Sigmoid colon (tissue), 4 donors: ENCODE data around the gene PSMC6.

Experiments used
- CTCF ChIP-seq, 4 experiments: fragments of 450-650 bp in 3 of 4; fragments of 200-600 bp in 1 of 4; IDR thresholded peaks; one replicate each; pipeline ENCODE4 v1.5.1; 2016 to 2019; ENCODE audit warnings: antibody characterized with exemption in 4 of 4, mild to moderate bottlenecking in 3 of 4, moderate library complexity in 2 of 4
- EP300 ChIP-seq, 4 donors: sonication (generic); formaldehyde crosslinking; IDR thresholded peaks; one replicate each; pipeline ENCODE4 v1.6.1; 2017; ENCODE audit warnings: antibody characterized with exemption in 4 of 4
- POLR2A ChIP-seq, 2 donors: fragments of 450-650 bp; IDR thresholded peaks; one replicate each; pipeline ENCODE4 v1.6.1; 2016; ENCODE audit warnings: antibody characterized with exemption in 2 of 2, mild to moderate bottlenecking in 2 of 2, moderate library complexity in 2 of 2

- no peak for TF ChIP-seq EP300 (IDR thresholded peaks at IDR 0.05)
- TF ChIP-seq POLR2A (IDR thresholded peaks at IDR 0.05), result no peak
- no peak for TF ChIP-seq CTCF (IDR thresholded peaks at IDR 0.05)
Observed at GRCh38 chr14:52755607-52756316, 48.8 kb downstream of the PSMC6 start.
